SK-N-SH treated with all-trans-retinoic acid at 6 μM for 48 hours (cell line): ENCODE data around the gene CCDC117.

Experiments
- ATAC-seq: fragments of 200-7000 bp; cut with Tn5 transposase; 3 replicates; pipeline ENCODE4 v1.9.1; 2020; ENCODE audit warnings: mild to moderate bottlenecking, moderate library complexity
- ARNTL ChIP-seq: fragments of 450-650 bp; formaldehyde crosslinking; IDR thresholded peaks from 2 replicates; pipeline ENCODE4 v1.5.0; 2020; ENCODE audit warnings: low read depth, mild to moderate bottlenecking, moderate library complexity, borderline replicate concordance
- BACH2 ChIP-seq: fragments of 250-450 bp; sonication (Bioruptor Pico); IDR thresholded peaks from 2 replicates; pipeline ENCODE4 v1.9.0; 2021; ENCODE audit warnings: mild to moderate bottlenecking, borderline replicate concordance
- CREB5 ChIP-seq: fragments of 250-450 bp; sonication (Bioruptor Pico); IDR thresholded peaks from 2 replicates; pipeline ENCODE4 v1.5.1; 2020; ENCODE audit warnings: low read depth, mild to moderate bottlenecking, moderate library complexity
- CSDC2 ChIP-seq: fragments of 250-450 bp; sonication (Bioruptor Pico); IDR thresholded peaks from 2 replicates; pipeline ENCODE4 v1.5.0; 2020; ENCODE audit warnings: mild to moderate bottlenecking, moderate library complexity
- CSRNP3 ChIP-seq: fragments of 250-450 bp; sonication (Bioruptor Pico); IDR thresholded peaks from 2 replicates; pipeline ENCODE4 v1.5.1; 2021; ENCODE audit warnings: mild to moderate bottlenecking, moderate library complexity
- ESRRG ChIP-seq: fragments of 250-450 bp; sonication (Bioruptor Pico); IDR thresholded peaks from 2 replicates; pipeline ENCODE4 v1.6.1; 2021; ENCODE audit warnings: mild to moderate bottlenecking
- GLIS3 ChIP-seq: fragments of 250-450 bp; sonication (Bioruptor Pico); IDR thresholded peaks from 2 replicates; pipeline ENCODE4 v1.5.0; 2020; ENCODE audit warnings: mild to moderate bottlenecking, moderate library complexity
- ISL1 ChIP-seq: fragments of 250-450 bp; sonication (Bioruptor Pico); IDR thresholded peaks from 2 replicates; pipeline ENCODE4 v2.1.2; 2022; ENCODE audit warnings: mild to moderate bottlenecking, moderate library complexity
- OSR1 ChIP-seq: fragments of 250-450 bp; sonication (Bioruptor Pico); IDR thresholded peaks from 2 replicates; pipeline ENCODE4 v1.8.0; 2022; ENCODE audit warnings: moderate library complexity, mild to moderate bottlenecking, inconsistent platforms
- PATZ1 ChIP-seq: fragments of 250-450 bp; sonication (Bioruptor Pico); IDR thresholded peaks from 2 replicates; pipeline ENCODE4 v1.8.0; 2020; ENCODE audit warnings: mild to moderate bottlenecking, moderate library complexity, borderline replicate concordance
- PPARA ChIP-seq: fragments of 250-450 bp; sonication (Bioruptor Pico); IDR thresholded peaks from 2 replicates; pipeline ENCODE4 v1.5.0; 2020; ENCODE audit warnings: mild to moderate bottlenecking, borderline replicate concordance
- RARB ChIP-seq: fragments of 250-450 bp; sonication (Bioruptor Pico); IDR thresholded peaks from 2 replicates; pipeline ENCODE4 v1.8.0; 2021; ENCODE audit warnings: mild to moderate bottlenecking, moderate library complexity
- TCF4 ChIP-seq: fragments of 250-450 bp; sonication (Bioruptor Pico); IDR thresholded peaks from 2 replicates; pipeline ENCODE4 v1.8.0; 2021; ENCODE audit warnings: mild to moderate bottlenecking, moderate library complexity, borderline replicate concordance
- TOX ChIP-seq: fragments of 250-450 bp; sonication (Bioruptor Pico); IDR thresholded peaks from 2 replicates; pipeline ENCODE4 v1.8.0; 2021; ENCODE audit warnings: mild to moderate bottlenecking, moderate library complexity, borderline replicate concordance
- TSHZ2 ChIP-seq: fragments of 250-450 bp; sonication (Bioruptor Pico); IDR thresholded peaks from 2 replicates; pipeline ENCODE4 v1.5.0; 2020; ENCODE audit warnings: mild to moderate bottlenecking, moderate library complexity
- ZC3H10 ChIP-seq: fragments of 250-450 bp; sonication (Bioruptor Pico); IDR thresholded peaks from 2 replicates; pipeline ENCODE4 v1.5.1; 2021; ENCODE audit warnings: mild to moderate bottlenecking, moderate library complexity
- ZNF565 ChIP-seq: fragments of 450-650 bp; formaldehyde crosslinking; conservative IDR thresholded peaks from 2 replicates; pipeline ENCODE4 v1.5.0; 2020; ENCODE audit warnings: low read depth, mild to moderate bottlenecking, moderate library complexity
- ZNF8 ChIP-seq: fragments of 450-650 bp; formaldehyde crosslinking; IDR thresholded peaks from 2 replicates; pipeline ENCODE4 v1.5.0; 2020; ENCODE audit warnings: mild to moderate bottlenecking, moderate library complexity

CCDC117 gene

GRCh38 chr22:28813772-28814518 lies 41.5 kb downstream of the CCDC117 start (continued):
- TF ChIP-seq ZC3H10 (CRISPR knock-in tag) (no peak), ISL1 (CRISPR knock-in tag) (no peak), ESRRG (CRISPR knock-in tag) (no peak), BACH2 (CRISPR knock-in tag) (no peak), CREB5 (no peak), TOX (CRISPR knock-in tag) (no peak), TSHZ2 (CRISPR knock-in tag) (no peak)

- no peak for ATAC-seq
- no peak for TF ChIP-seq RARB (CRISPR knock-in tag)
- TF ChIP-seq CSRNP3 (CRISPR knock-in tag): no peak
- no peak for TF ChIP-seq PATZ1 (CRISPR knock-in tag)
- no peak for TF ChIP-seq ZNF8 (CRISPR knock-in tag)
- no peak for TF ChIP-seq TCF4
- TF ChIP-seq TOX (CRISPR knock-in tag): no peak
- TF ChIP-seq ZC3H10 (CRISPR knock-in tag): no peak
- TF ChIP-seq CSDC2 (CRISPR knock-in tag): no peak
- no peak for TF ChIP-seq GLIS3
- TF ChIP-seq PPARA: no peak
- TF ChIP-seq CREB5: no peak
- no peak for TF ChIP-seq TSHZ2 (CRISPR knock-in tag)
- no peak for TF ChIP-seq OSR1 (CRISPR knock-in tag)
- TF ChIP-seq ARNTL (CRISPR knock-in tag): no peak
- no peak for TF ChIP-seq ZNF565 (CRISPR knock-in tag)
Measured at GRCh38 chr22:28815111-28815510, 42.6 kb downstream of the CCDC117 start.
